HEK293 (cell line): Measurements from ENCODE around the gene BANF2.

Source experiments
- BCL11A ChIP-seq: fragments of 450-650 bp; formaldehyde crosslinking; IDR thresholded peaks from 2 replicates; pipeline ENCODE4 v1.5.1; 2016; ENCODE audit warnings: low read depth, missing biosample characterization, missing genetic modification characterization
- CTCF ChIP-seq: fragments of 450-650 bp; formaldehyde crosslinking; IDR thresholded peaks from 2 replicates; pipeline ENCODE4 v1.5.1; 2016; ENCODE audit warnings: missing biosample characterization, missing genetic modification characterization
- REST ChIP-seq: fragments of 450-650 bp; formaldehyde crosslinking; IDR thresholded peaks from 2 replicates; pipeline ENCODE4 v1.5.1; 2016; ENCODE audit warnings: missing biosample characterization, missing genetic modification characterization
- YY1 ChIP-seq: fragments of 450-650 bp; formaldehyde crosslinking; IDR thresholded peaks from 2 replicates; pipeline ENCODE4 v1.5.1; 2018; ENCODE audit warnings: missing biosample characterization, missing genetic modification characterization
- ZBTB7A ChIP-seq: fragments of 450-650 bp; formaldehyde crosslinking; IDR thresholded peaks from 2 replicates; pipeline ENCODE4 v1.5.1; 2016; ENCODE audit warnings: low read depth, missing biosample characterization, missing genetic modification characterization
- ZNF239 ChIP-seq: fragments of 450-650 bp; formaldehyde crosslinking; IDR thresholded peaks from 2 replicates; pipeline ENCODE4 v1.5.1; 2016; ENCODE audit warnings: missing biosample characterization, missing genetic modification characterization
- ZNF280D ChIP-seq: fragments of 450-650 bp; formaldehyde crosslinking; IDR thresholded peaks from 2 replicates; pipeline ENCODE4 v1.5.1; 2016; ENCODE audit warnings: missing biosample characterization, missing genetic modification characterization
- ZNF433 ChIP-seq: fragments of 450-650 bp; formaldehyde crosslinking; IDR thresholded peaks from 2 replicates; pipeline ENCODE4 v1.5.1; 2016; ENCODE audit warnings: missing biosample characterization, missing genetic modification characterization, low read depth
- ZNF501 ChIP-seq: fragments of 450-650 bp; formaldehyde crosslinking; IDR thresholded peaks from 2 replicates; pipeline ENCODE4 v1.5.1; 2016; ENCODE audit warnings: missing biosample characterization, missing genetic modification characterization
- ZNF529 ChIP-seq: fragments of 450-650 bp; formaldehyde crosslinking; IDR thresholded peaks from 2 replicates; pipeline ENCODE4 v1.5.1; 2017; ENCODE audit warnings: missing genetic modification characterization, missing biosample characterization; ENCODE audit not compliant: insufficient replicate concordance
- ZNF629 ChIP-seq: fragments of 450-650 bp; formaldehyde crosslinking; IDR thresholded peaks from 2 replicates; pipeline ENCODE4 v1.5.1; 2017; ENCODE audit warnings: missing biosample characterization, missing genetic modification characterization
- TF ChIP-seq, protein P1 (sequence below): sonication (generic); formaldehyde crosslinking; IDR thresholded peaks from 2 replicates; pipeline ENCODE4 v1.8.1; 2022; ENCODE audit warnings: mild to moderate bottlenecking, moderate library complexity, missing genetic modification reagents
- TF ChIP-seq, protein P2 (sequence below): fragments of 450-650 bp; formaldehyde crosslinking; IDR thresholded peaks from 2 replicates; pipeline ENCODE4 v1.5.1; 2016; ENCODE audit warnings: missing biosample characterization, missing genetic modification characterization

- TF ChIP-seq ZNF501 (no peak), ZNF239 (no peak), CTCF (tag by site-specific recombination) (no peak), ZNF629 (tag by site-specific recombination) (no peak), ZNF529 (no peak), REST (tag by site-specific recombination) (no peak; the same call in 1 of the 2 replicates), ZNF433 (tag by site-specific recombination) (no peak), YY1 (tag by site-specific recombination) (no peak), BCL11A (tag by site-specific recombination) (no peak), ZNF280D (tag by site-specific recombination) (no peak), ZBTB7A (tag by site-specific recombination) (no peak)
- TF ChIP-seq, protein P1, sequence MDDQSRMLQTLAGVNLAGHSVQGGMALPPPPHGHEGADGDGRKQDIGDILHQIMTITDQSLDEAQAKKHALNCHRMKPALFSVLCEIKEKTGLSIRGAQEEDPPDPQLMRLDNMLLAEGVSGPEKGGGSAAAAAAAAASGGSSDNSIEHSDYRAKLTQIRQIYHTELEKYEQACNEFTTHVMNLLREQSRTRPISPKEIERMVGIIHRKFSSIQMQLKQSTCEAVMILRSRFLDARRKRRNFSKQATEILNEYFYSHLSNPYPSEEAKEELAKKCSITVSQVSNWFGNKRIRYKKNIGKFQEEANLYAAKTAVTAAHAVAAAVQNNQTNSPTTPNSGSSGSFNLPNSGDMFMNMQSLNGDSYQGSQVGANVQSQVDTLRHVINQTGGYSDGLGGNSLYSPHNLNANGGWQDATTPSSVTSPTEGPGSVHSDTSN: no peak
- TF ChIP-seq, protein P2, sequence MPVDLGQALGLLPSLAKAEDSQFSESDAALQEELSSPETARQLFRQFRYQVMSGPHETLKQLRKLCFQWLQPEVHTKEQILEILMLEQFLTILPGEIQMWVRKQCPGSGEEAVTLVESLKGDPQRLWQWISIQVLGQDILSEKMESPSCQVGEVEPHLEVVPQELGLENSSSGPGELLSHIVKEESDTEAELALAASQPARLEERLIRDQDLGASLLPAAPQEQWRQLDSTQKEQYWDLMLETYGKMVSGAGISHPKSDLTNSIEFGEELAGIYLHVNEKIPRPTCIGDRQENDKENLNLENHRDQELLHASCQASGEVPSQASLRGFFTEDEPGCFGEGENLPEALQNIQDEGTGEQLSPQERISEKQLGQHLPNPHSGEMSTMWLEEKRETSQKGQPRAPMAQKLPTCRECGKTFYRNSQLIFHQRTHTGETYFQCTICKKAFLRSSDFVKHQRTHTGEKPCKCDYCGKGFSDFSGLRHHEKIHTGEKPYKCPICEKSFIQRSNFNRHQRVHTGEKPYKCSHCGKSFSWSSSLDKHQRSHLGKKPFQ (tag by site-specific recombination): no peak
Observed at GRCh38 chr20:17663486-17663885, 36.3 kb upstream of the BANF2 start.
